ENCODE data around the gene EMP2. TPM values are rescaled to one million over a fixed set of nuclear protein-coding genes. Genes with fewer than 3 reads are reported as not detected.

EMP2 gene
- total and polyA plus RNA-seq, 3 donors from 2014 or later, result 9.3 to 18.4 (median 13.1) TPM

- no peak overlapping the region for H3K27ac ChIP-seq
- no peak for DNase-seq
- no peak overlapping the region for H3K4me3 ChIP-seq
- intact Hi-C loops (cut with DNase I; ENCODE audit: low total_unique reads), result no loop called here
- H3K9me3 ChIP-seq, result no peaks in the 10 kb centered on the region
- H3K36me3 ChIP-seq (ENCODE audit: low read depth, missing control alignments), result no peaks in the 10 kb centered on the region
- 93% methylated on average over 4 of the region's 4 CpGs for WGBS, 2 donors
- H3K27me3 ChIP-seq, result no peaks in the 10 kb centered on the region
- no peaks in the 10 kb centered on the region for H3K4me1 ChIP-seq
- TF ChIP-seq POLR2A (IDR thresholded peaks at IDR 0.05), result no peak
- no peak for TF ChIP-seq CTCF (IDR thresholded peaks at IDR 0.05)
These were observed 9.9 kb upstream of the EMP2 start for GRCh38 chr16:10590342-10590741.

GRCh38 chr16:10589109-10589508 is 8.7 kb upstream of the EMP2 start:
- Histone ChIP-seq H3K4me3 (no peak overlapping the region), H3K36me3 (ENCODE audit: low read depth, missing control alignments) (no peaks in the 10 kb centered on the region), H3K9me3 (no peaks in the 10 kb centered on the region), H3K4me1 (no peaks in the 10 kb centered on the region), H3K27ac (no peak overlapping the region), H3K27me3 (no peaks in the 10 kb centered on the region)
- no peak for DNase-seq
- TF ChIP-seq POLR2A (IDR thresholded peaks at IDR 0.05) (no peak), CTCF (IDR thresholded peaks at IDR 0.05) (no peak)
- WGBS, 2 donors, result 83 to 85% methylated on average over 5 of the region's 5 CpGs
- intact Hi-C loops (cut with DNase I; ENCODE audit: low total_unique reads), result no loop called here

GRCh38 chr16:10587622-10588021 is 7.2 kb upstream of the EMP2 start:
- 67 to 85% methylated on average over 2 of the region's 2 CpGs for WGBS, 2 donors
- intact Hi-C loops (cut with DNase I; ENCODE audit: low total_unique reads), result no loop called here
- no peak for TF ChIP-seq POLR2A (IDR thresholded peaks at IDR 0.05)
- no peak for TF ChIP-seq CTCF (IDR thresholded peaks at IDR 0.05)

GRCh38 chr16:10584981-10585438 is 4.6 kb upstream of the EMP2 start:
- no peak overlapping the region for H3K4me3 ChIP-seq
- no peak overlapping the region for H3K27ac ChIP-seq
- TF ChIP-seq CTCF (IDR thresholded peaks at IDR 0.05) (no peak), POLR2A (IDR thresholded peaks at IDR 0.05) (no peak)
- no peaks in the 10 kb centered on the region for H3K9me3 ChIP-seq
- H3K27me3 ChIP-seq, result no peaks in the 10 kb centered on the region
- H3K36me3 ChIP-seq (ENCODE audit: low read depth, missing control alignments), result no peaks in the 10 kb centered on the region
- DNase-seq, result no peak
- 66 to 73% methylated on average over 5 of the region's 5 CpGs for WGBS, 2 donors
- H3K4me1 ChIP-seq, result peaks cover 3% of the 10 kb centered on the region
- intact Hi-C loops (cut with DNase I; ENCODE audit: low total_unique reads), result no loop called here

More at GRCh38 chr16:10587622-10588021, 7.2 kb upstream of the EMP2 start:
- no peak for DNase-seq
- Histone ChIP-seq H3K27ac (no peak overlapping the region), H3K9me3 (no peaks in the 10 kb centered on the region), H3K27me3 (no peaks in the 10 kb centered on the region), H3K36me3 (ENCODE audit: low read depth, missing control alignments) (no peaks in the 10 kb centered on the region), H3K4me3 (no peak overlapping the region), H3K4me1 (peaks cover 1% of the 10 kb centered on the region)

- DNase-seq, result no peak
- WGBS, 2 donors, result 93 to 95% methylated on average over 4 of the region's 4 CpGs
- intact Hi-C loops (cut with DNase I; ENCODE audit: low total_unique reads), result no loop called here
- Histone ChIP-seq H3K27ac (no peak overlapping the region), H3K9me3 (no peaks in the 10 kb centered on the region), H3K4me1 (peaks cover 15% of the 10 kb centered on the region), H3K4me3 (no peak overlapping the region), H3K27me3 (no peaks in the 10 kb centered on the region), H3K36me3 (ENCODE audit: low read depth, missing control alignments) (no peaks in the 10 kb centered on the region)
- TF ChIP-seq CTCF (IDR thresholded peaks at IDR 0.05) (no peak), POLR2A (IDR thresholded peaks at IDR 0.05) (no peak)
These were observed 2.9 kb upstream of the EMP2 start for GRCh38 chr16:10583269-10583668.
